HEK293T (cell line): ENCODE data around the gene LRIT1.

ENCODE experiments used
- CTCF ChIA-PET: fragments of 350-600 bp; formaldehyde crosslinking; extraction: SDS; loops from one replicate; lab custom pipeline; 2021; ENCODE audit warnings: antibody characterized with exemption, inconsistent platforms; lab: Yijun Ruan, JAX
- POLR2A ChIA-PET: fragments of 350-600 bp; formaldehyde crosslinking; extraction: SDS; loops from one replicate; lab custom pipeline; 2020; ENCODE audit warnings: antibody characterized with exemption, inconsistent platforms; lab: Yijun Ruan, JAX
- DNase-seq: peaks from one replicate; pipeline ENCODE4 v3.0.0; 2012; ENCODE audit warnings: mixed read lengths; ENCODE audit errors: extremely low spot score
- ARNT ChIP-seq: fragments of 450-650 bp; IDR thresholded peaks from 2 replicates; pipeline ENCODE4 v1.6.1; 2017; ENCODE audit warnings: mild to moderate bottlenecking
- BHLHE40 ChIP-seq: fragments of 450-650 bp; IDR thresholded peaks from 2 replicates; pipeline ENCODE4 v1.6.1; 2016; ENCODE audit warnings: mild to moderate bottlenecking, moderate library complexity, borderline replicate concordance
- CTBP1 ChIP-seq: fragments of 450-650 bp; IDR thresholded peaks from 2 replicates; pipeline ENCODE4 v1.6.1; 2016; ENCODE audit warnings: borderline replicate concordance
- ELF4 ChIP-seq: fragments of 450-650 bp; IDR thresholded peaks from 2 replicates; pipeline ENCODE4 v1.6.1; 2017; ENCODE audit warnings: antibody characterized with exemption
- FOXA1 ChIP-seq: fragments of 450-650 bp; IDR thresholded peaks from 2 replicates; pipeline ENCODE4 v1.6.1; 2016; ENCODE audit warnings: mild to moderate bottlenecking
- FOXK2 ChIP-seq: fragments of 450-650 bp; IDR thresholded peaks from 2 replicates; pipeline ENCODE4 v1.6.1; 2016; ENCODE audit warnings: mild to moderate bottlenecking
- FOXM1 ChIP-seq: fragments of 450-650 bp; IDR thresholded peaks from 2 replicates; pipeline ENCODE4 v1.6.1; 2017; ENCODE audit warnings: mild to moderate bottlenecking, borderline replicate concordance
- HDGF ChIP-seq: fragments of 450-650 bp; IDR thresholded peaks from 2 replicates; pipeline ENCODE4 v1.6.1; 2017; ENCODE audit warnings: antibody characterized with exemption, borderline replicate concordance
- L3MBTL2 ChIP-seq: fragments of 450-650 bp; conservative IDR thresholded peaks from 2 replicates; pipeline ENCODE4 v1.6.1; 2016; ENCODE audit warnings: mild to moderate bottlenecking
- LEF1 ChIP-seq: fragments of 450-650 bp; IDR thresholded peaks from 2 replicates; pipeline ENCODE4 v1.6.1; 2017; ENCODE audit warnings: mild to moderate bottlenecking, borderline replicate concordance
- NFRKB ChIP-seq: fragments of 450-650 bp; IDR thresholded peaks from 2 replicates; pipeline ENCODE4 v1.6.1; 2016; ENCODE audit warnings: mild to moderate bottlenecking, moderate library complexity
- PKNOX1 ChIP-seq: fragments of 450-650 bp; IDR thresholded peaks from 2 replicates; pipeline ENCODE4 v1.6.1; 2016
- SP1 ChIP-seq: fragments of 450-650 bp; IDR thresholded peaks from 2 replicates; pipeline ENCODE4 v1.6.1; 2017
- SUZ12 ChIP-seq: fragments of 450-650 bp; IDR thresholded peaks from 2 replicates; pipeline ENCODE4 v1.6.1; 2016; ENCODE audit warnings: mild to moderate bottlenecking
- TARDBP ChIP-seq: fragments of 450-650 bp; IDR thresholded peaks from 2 replicates; pipeline ENCODE4 v1.6.1; 2016
- ZNF384 ChIP-seq: fragments of 450-650 bp; IDR thresholded peaks from 2 replicates; pipeline ENCODE4 v1.6.1; 2016

Gene LRIT1

GRCh38 chr10:84200537-84201243, 40.7 kb downstream of the LRIT1 start:
- TF ChIP-seq ZNF384 (no peak), FOXA1 (no peak), FOXM1 (no peak), CTBP1 (no peak), SUZ12 (no peak), NFRKB (no peak), ELF4 (no peak), PKNOX1 (no peak), FOXK2 (no peak)
- POLR2A ChIA-PET: no interaction called here
- CTCF ChIA-PET: no interaction called here
- no peak for DNase-seq

GRCh38 chr10:84198206-84198915, 43.0 kb downstream of the LRIT1 start:
- ChIA-PET CTCF (interaction anchor here (0.8 kb wide), 1 partner anchor 16 kb away, joined by 3 read pairs; no protein-coding TSS in a partner anchor), POLR2A (no interaction called here)
- no peak for TF ChIP-seq ELF4
- no peak for TF ChIP-seq SP1
- TF ChIP-seq ZNF384: no peak
- TF ChIP-seq FOXA1: no peak
- TF ChIP-seq PKNOX1: no peak
- TF ChIP-seq FOXM1: no peak
- no peak for TF ChIP-seq FOXK2
- no peak for TF ChIP-seq ARNT
- TF ChIP-seq L3MBTL2: no peak
- no peak for TF ChIP-seq NFRKB
- TF ChIP-seq LEF1: no peak
- no peak for TF ChIP-seq CTBP1
- no peak for TF ChIP-seq BHLHE40
- TF ChIP-seq HDGF: no peak
- no peak for DNase-seq

GRCh38 chr10:84197643-84198042, 43.7 kb downstream of the LRIT1 start:
- ChIA-PET POLR2A (no interaction called here), CTCF (interaction anchor here (1.1 kb wide), 1 partner anchor 12 kb away, joined by 7 read pairs; no protein-coding TSS in a partner anchor)
- no peak for DNase-seq
- TF ChIP-seq CTBP1: no peak
- TF ChIP-seq ZNF384: no peak
- no peak for TF ChIP-seq BHLHE40
- TF ChIP-seq ELF4: no peak
- TF ChIP-seq TARDBP: no peak
- no peak for TF ChIP-seq NFRKB
- TF ChIP-seq FOXM1: no peak
- no peak for TF ChIP-seq PKNOX1
- TF ChIP-seq SP1: no peak
- no peak for TF ChIP-seq FOXA1
- no peak for TF ChIP-seq FOXK2
- TF ChIP-seq HDGF: no peak
- TF ChIP-seq SUZ12: no peak

GRCh38 chr10:84196941-84197340, 44.4 kb downstream of the LRIT1 start:
- DNase-seq: no peak
- ChIA-PET CTCF (interaction anchor here (1.1 kb wide), 1 partner anchor 13 kb away, joined by 7 read pairs; no protein-coding TSS in a partner anchor), POLR2A (no interaction called here)
- no peak for TF ChIP-seq LEF1
- TF ChIP-seq L3MBTL2: no peak
- TF ChIP-seq FOXM1: no peak
- TF ChIP-seq ELF4: no peak
- no peak for TF ChIP-seq SUZ12
- TF ChIP-seq PKNOX1: no peak
- TF ChIP-seq TARDBP: no peak
- no peak for TF ChIP-seq FOXA1
- no peak for TF ChIP-seq ARNT
- TF ChIP-seq FOXK2: no peak
- TF ChIP-seq BHLHE40: no peak
- no peak for TF ChIP-seq SP1

- DNase-seq: peak; percentile 31
- no peak for TF ChIP-seq BHLHE40
- no peak for TF ChIP-seq PKNOX1
- no peak for TF ChIP-seq FOXK2
- no peak for TF ChIP-seq FOXM1
- TF ChIP-seq CTBP1: no peak
- no peak for TF ChIP-seq HDGF
- TF ChIP-seq L3MBTL2: no peak
- TF ChIP-seq ZNF384: no peak
- TF ChIP-seq NFRKB: no peak
- no peak for TF ChIP-seq LEF1
- TF ChIP-seq SUZ12: no peak
- TF ChIP-seq FOXA1: no peak
- no peak for TF ChIP-seq TARDBP
- no peak for TF ChIP-seq ARNT
- TF ChIP-seq SP1: no peak
- no peak for TF ChIP-seq ELF4
- ChIA-PET CTCF (interaction anchor here (1.0 kb wide), 1 partner anchor 48 kb away, joined by 3 read pairs; no protein-coding TSS in a partner anchor), POLR2A (no interaction called here)
Observed at GRCh38 chr10:84196083-84196482, 45.3 kb downstream of the LRIT1 start.
